ENCODE data around the gene ATG2B.

The ATG2B gene

GRCh38 chr14:96341323-96341722, 21.8 kb downstream of the ATG2B start:
- no peak overlapping the region for H3K27ac ChIP-seq (ENCODE audit: low read length)
- H3K9me3 ChIP-seq (ENCODE audit: insufficient read depth, low read length, severe bottlenecking) = no peaks in the 10 kb centered on the region
- H3K4me1 ChIP-seq (ENCODE audit: insufficient read depth, low read length) = no peaks in the 10 kb centered on the region
- H3K4me2 ChIP-seq (ENCODE audit: insufficient read depth, low read length) = no peak overlapping the region
- ATAC-seq (ENCODE audit: insufficient read depth, low read depth) (no peak), DNase-seq (no peak)
- H4K20me1 ChIP-seq (ENCODE audit: insufficient read depth, low read length) = no peaks in the 10 kb centered on the region
- no peak overlapping the region for H3K9ac ChIP-seq (ENCODE audit: low read depth, low read length)
- H3K36me3 ChIP-seq (ENCODE audit: insufficient read depth, low read length) = peaks cover 27% of the 10 kb centered on the region
- TF ChIP-seq, protein P1, sequence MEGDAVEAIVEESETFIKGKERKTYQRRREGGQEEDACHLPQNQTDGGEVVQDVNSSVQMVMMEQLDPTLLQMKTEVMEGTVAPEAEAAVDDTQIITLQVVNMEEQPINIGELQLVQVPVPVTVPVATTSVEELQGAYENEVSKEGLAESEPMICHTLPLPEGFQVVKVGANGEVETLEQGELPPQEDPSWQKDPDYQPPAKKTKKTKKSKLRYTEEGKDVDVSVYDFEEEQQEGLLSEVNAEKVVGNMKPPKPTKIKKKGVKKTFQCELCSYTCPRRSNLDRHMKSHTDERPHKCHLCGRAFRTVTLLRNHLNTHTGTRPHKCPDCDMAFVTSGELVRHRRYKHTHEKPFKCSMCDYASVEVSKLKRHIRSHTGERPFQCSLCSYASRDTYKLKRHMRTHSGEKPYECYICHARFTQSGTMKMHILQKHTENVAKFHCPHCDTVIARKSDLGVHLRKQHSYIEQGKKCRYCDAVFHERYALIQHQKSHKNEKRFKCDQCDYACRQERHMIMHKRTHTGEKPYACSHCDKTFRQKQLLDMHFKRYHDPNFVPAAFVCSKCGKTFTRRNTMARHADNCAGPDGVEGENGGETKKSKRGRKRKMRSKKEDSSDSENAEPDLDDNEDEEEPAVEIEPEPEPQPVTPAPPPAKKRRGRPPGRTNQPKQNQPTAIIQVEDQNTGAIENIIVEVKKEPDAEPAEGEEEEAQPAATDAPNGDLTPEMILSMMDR (IDR thresholded peaks at IDR 0.05; ENCODE audit: borderline replicate concordance, extremely low read depth, low read length, poor library complexity, severe bottlenecking) = no peak
- TF ChIP-seq EZH2 (IDR thresholded peaks at IDR 0.05; ENCODE audit: borderline replicate concordance, low read depth, low read length, severe bottlenecking) = no peak
- H3K4me3 ChIP-seq (ENCODE audit: low read depth in 1 of 2, low read length in 2 of 2) = no peak overlapping the region
- no peak overlapping the region for H2AFZ ChIP-seq (ENCODE audit: low read depth, low read length)
- H3K79me2 ChIP-seq (ENCODE audit: insufficient read depth, low read length) = no peaks in the 10 kb centered on the region
- no peaks in the 10 kb centered on the region for H3K27me3 ChIP-seq (ENCODE audit: insufficient read depth, low read length, poor library complexity)

DNA sequence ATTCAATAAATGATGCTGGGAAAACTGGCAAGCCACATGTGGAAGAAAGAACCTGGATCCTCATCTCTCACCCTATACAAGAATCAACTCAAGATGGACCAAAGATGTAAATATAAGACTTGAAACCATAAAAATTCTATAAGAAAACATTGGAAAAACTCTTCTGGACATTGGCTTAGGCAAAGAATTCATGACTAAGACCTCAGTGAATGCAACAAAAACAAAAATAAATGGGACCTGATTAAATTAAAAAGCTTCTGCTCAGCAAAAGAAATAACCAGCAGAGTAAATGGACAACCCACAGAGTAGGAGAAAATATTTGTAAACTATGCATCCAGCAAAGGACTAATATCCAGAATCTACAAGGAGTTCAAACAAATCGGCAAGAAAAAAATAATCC, 24.6 kb downstream of the ATG2B start:
- H3K4me3 ChIP-seq (ENCODE audit: low read depth in 1 of 2, low read length in 2 of 2) = no peak overlapping the region
- H3K27me3 ChIP-seq (ENCODE audit: insufficient read depth, low read length, poor library complexity) = no peaks in the 10 kb centered on the region
- H3K4me1 ChIP-seq (ENCODE audit: insufficient read depth, low read length) = no peaks in the 10 kb centered on the region
- no peak for DNase-seq
- no peak for ATAC-seq (ENCODE audit: insufficient read depth, low read depth)
- no peak overlapping the region for H2AFZ ChIP-seq (ENCODE audit: low read depth, low read length)
- H3K9ac ChIP-seq (ENCODE audit: low read depth, low read length) = no peak overlapping the region
- H3K4me2 ChIP-seq (ENCODE audit: insufficient read depth, low read length) = no peak overlapping the region
- H3K9me3 ChIP-seq (ENCODE audit: insufficient read depth, low read length, severe bottlenecking) = no peaks in the 10 kb centered on the region
- TF ChIP-seq, protein P1 (IDR thresholded peaks at IDR 0.05; ENCODE audit: borderline replicate concordance, extremely low read depth, low read length, poor library complexity, severe bottlenecking) = no peak
- TF ChIP-seq EZH2 (IDR thresholded peaks at IDR 0.05; ENCODE audit: borderline replicate concordance, low read depth, low read length, severe bottlenecking) = no peak
- no peak overlapping the region for H3K27ac ChIP-seq (ENCODE audit: low read length)
- no peaks in the 10 kb centered on the region for H4K20me1 ChIP-seq (ENCODE audit: insufficient read depth, low read length)
- H3K36me3 ChIP-seq (ENCODE audit: insufficient read depth, low read length) = peaks cover 33% of the 10 kb centered on the region
- H3K79me2 ChIP-seq (ENCODE audit: insufficient read depth, low read length) = no peaks in the 10 kb centered on the region

DNA sequence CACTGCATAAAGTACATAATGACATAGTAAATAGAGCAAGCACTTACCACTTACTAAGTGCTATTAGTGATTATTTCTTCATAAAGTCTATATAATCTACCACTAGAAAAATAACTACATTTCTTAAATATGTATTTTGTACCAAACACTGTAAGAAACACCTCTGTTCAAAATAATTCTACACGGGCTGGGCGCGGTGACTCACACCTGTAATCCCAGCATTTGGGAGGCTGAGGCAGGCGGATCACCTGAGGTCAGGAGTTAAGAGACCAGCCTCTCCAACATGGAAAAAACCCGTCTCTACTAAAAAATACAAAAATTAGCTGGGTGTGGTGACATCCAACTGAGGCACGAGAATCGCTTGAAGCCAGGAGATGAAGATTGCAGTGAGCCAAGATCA, 38.9 kb downstream of the ATG2B start:
- H3K27me3 ChIP-seq (ENCODE audit: insufficient read depth, low read length, poor library complexity) = no peaks in the 10 kb centered on the region
- peaks cover 50% of the 10 kb centered on the region for H3K36me3 ChIP-seq (ENCODE audit: insufficient read depth, low read length)
- DNase-seq (no peak), ATAC-seq (ENCODE audit: insufficient read depth, low read depth) (no peak)
- no peaks in the 10 kb centered on the region for H4K20me1 ChIP-seq (ENCODE audit: insufficient read depth, low read length)
- H3K4me1 ChIP-seq (ENCODE audit: insufficient read depth, low read length) = no peaks in the 10 kb centered on the region
- TF ChIP-seq, protein P1 (IDR thresholded peaks at IDR 0.05; ENCODE audit: borderline replicate concordance, extremely low read depth, low read length, poor library complexity, severe bottlenecking) = no peak
- TF ChIP-seq EZH2 (IDR thresholded peaks at IDR 0.05; ENCODE audit: borderline replicate concordance, low read depth, low read length, severe bottlenecking) = no peak
- H3K79me2 ChIP-seq (ENCODE audit: insufficient read depth, low read length) = no peaks in the 10 kb centered on the region
- H3K27ac ChIP-seq (ENCODE audit: low read length) = no peak overlapping the region
- H3K9me3 ChIP-seq (ENCODE audit: insufficient read depth, low read length, severe bottlenecking) = no peaks in the 10 kb centered on the region
- no peak overlapping the region for H3K9ac ChIP-seq (ENCODE audit: low read depth, low read length)
- no peak overlapping the region for H2AFZ ChIP-seq (ENCODE audit: low read depth, low read length)
- no peak overlapping the region for H3K4me2 ChIP-seq (ENCODE audit: insufficient read depth, low read length)
- H3K4me3 ChIP-seq (ENCODE audit: low read depth in 1 of 2, low read length in 2 of 2) = no peak overlapping the region

DNA sequence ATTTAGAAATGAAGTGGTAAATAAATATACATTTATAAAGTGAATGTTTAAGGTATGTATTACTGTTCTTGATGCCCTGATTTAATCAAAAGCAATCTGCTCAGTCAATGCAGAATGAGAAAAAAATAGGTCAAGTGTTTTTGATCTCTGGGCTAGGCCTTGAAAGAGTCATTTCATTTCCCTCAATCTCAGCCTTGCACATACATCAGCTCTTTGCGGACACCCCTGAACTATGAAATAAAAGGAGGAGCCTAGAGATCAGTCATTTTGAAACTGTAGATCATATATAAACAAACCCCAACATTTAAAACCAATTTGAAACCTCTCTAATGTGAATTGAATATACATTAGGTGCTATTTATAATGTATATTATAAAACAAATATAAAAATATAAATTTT, 42.5 kb downstream of the ATG2B start:
- no peaks in the 10 kb centered on the region for H3K79me2 ChIP-seq (ENCODE audit: insufficient read depth, low read length)
- H4K20me1 ChIP-seq (ENCODE audit: insufficient read depth, low read length) = no peaks in the 10 kb centered on the region
- no peak overlapping the region for H2AFZ ChIP-seq (ENCODE audit: low read depth, low read length)
- ATAC-seq (ENCODE audit: insufficient read depth, low read depth) (no peak), DNase-seq (no peak)
- no peaks in the 10 kb centered on the region for H3K27me3 ChIP-seq (ENCODE audit: insufficient read depth, low read length, poor library complexity)
- H3K9ac ChIP-seq (ENCODE audit: low read depth, low read length) = no peak overlapping the region
- H3K4me1 ChIP-seq (ENCODE audit: insufficient read depth, low read length) = no peaks in the 10 kb centered on the region
- H3K4me2 ChIP-seq (ENCODE audit: insufficient read depth, low read length) = no peak overlapping the region
- H3K4me3 ChIP-seq (ENCODE audit: low read depth in 1 of 2, low read length in 2 of 2) = no peak overlapping the region
- no peak overlapping the region for H3K27ac ChIP-seq (ENCODE audit: low read length)
- TF ChIP-seq, protein P1 (IDR thresholded peaks at IDR 0.05; ENCODE audit: borderline replicate concordance, extremely low read depth, low read length, poor library complexity, severe bottlenecking) = no peak
- no peak for TF ChIP-seq EZH2 (IDR thresholded peaks at IDR 0.05; ENCODE audit: borderline replicate concordance, low read depth, low read length, severe bottlenecking)
- H3K9me3 ChIP-seq (ENCODE audit: insufficient read depth, low read length, severe bottlenecking) = no peaks in the 10 kb centered on the region
- H3K36me3 ChIP-seq (ENCODE audit: insufficient read depth, low read length) = peaks cover 56% of the 10 kb centered on the region

Measured in DND-41 (cell line).